ENCODE measurements around the gene DEPDC4. TPM values are rescaled to one million over a fixed set of nuclear protein-coding genes. Genes with fewer than 3 reads are reported as not detected.
"Not testable (repeated sequence)": the region's sequence is repeated elsewhere in the genome, so short reads cannot be mapped to it uniquely, and the experiment has no call there.

DEPDC4 gene
- total RNA-seq, 4 donors from 2014 or later, result not detected

DNA sequence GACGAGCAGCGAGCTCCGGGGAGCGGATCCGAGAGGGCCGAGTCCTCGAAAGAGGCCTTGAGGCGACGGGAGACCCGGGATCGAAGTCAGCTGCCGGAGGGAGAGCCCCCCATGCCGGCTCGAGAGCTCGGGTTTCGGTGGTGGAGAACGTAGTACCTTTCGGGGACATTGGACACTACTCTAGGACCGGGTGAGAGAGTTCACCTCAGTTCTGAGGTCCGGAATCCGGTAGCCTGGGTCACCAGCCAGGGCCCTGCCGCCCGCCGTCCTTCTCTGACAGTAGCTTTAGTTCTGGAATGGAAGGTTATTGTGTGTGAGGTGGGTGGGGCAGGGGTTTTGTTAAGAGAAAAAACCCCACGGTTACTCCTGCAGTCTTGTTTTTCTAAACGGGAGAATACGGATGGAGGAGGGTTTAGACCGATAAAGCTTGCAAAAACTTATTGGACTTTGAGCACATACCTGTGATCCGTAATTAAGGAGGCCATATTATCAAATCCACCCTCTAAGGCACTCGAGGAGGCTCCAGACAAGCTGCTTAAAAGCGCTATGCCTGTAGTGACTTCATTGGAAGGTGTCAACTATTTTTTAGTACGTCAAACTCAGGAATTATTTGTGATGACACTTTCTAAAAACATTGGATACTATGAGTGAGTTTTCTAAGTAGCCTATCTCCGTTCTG, 863 bp upstream of the DEPDC4 start:
- intact Hi-C loops (cut with DNase I; ENCODE audit: low total_unique reads), result no loop called here
- DNase-seq (ENCODE audit: low spot score in 2 of 2), result peak in 1 of 2 donors; percentile 19
- peak overlapping the region; percentile 96 for H3K4me3 ChIP-seq (ENCODE audit: low read depth, poor library complexity, severe bottlenecking)
- TF ChIP-seq, protein P1, sequence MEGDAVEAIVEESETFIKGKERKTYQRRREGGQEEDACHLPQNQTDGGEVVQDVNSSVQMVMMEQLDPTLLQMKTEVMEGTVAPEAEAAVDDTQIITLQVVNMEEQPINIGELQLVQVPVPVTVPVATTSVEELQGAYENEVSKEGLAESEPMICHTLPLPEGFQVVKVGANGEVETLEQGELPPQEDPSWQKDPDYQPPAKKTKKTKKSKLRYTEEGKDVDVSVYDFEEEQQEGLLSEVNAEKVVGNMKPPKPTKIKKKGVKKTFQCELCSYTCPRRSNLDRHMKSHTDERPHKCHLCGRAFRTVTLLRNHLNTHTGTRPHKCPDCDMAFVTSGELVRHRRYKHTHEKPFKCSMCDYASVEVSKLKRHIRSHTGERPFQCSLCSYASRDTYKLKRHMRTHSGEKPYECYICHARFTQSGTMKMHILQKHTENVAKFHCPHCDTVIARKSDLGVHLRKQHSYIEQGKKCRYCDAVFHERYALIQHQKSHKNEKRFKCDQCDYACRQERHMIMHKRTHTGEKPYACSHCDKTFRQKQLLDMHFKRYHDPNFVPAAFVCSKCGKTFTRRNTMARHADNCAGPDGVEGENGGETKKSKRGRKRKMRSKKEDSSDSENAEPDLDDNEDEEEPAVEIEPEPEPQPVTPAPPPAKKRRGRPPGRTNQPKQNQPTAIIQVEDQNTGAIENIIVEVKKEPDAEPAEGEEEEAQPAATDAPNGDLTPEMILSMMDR (IDR thresholded peaks at IDR 0.05), result no peak
- no peak for TF ChIP-seq POLR2A (IDR thresholded peaks at IDR 0.05)
- 1 to 3% methylated on average over 31 to 32 of the region's 33 CpGs for WGBS, 2 donors

DNA sequence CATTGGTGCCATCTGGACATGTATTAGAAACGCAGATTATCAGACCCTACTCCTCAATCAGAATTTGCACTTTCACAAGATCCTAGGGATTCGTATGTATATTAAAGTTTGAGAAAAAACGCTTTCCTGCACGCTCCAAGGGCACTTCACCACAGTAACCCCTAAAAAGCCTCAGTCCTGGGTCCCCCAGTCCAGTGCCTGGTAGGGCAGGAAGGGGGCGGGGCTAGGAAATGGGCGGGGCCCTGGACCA, 369 bp downstream of the DEPDC4 start:
- TF ChIP-seq POLR2A (IDR thresholded peaks at IDR 0.05), result no peak
- TF ChIP-seq, protein P1 (IDR thresholded peaks at IDR 0.05), result no peak
- peak overlapping the region; percentile 32 for H3K4me3 ChIP-seq (ENCODE audit: low read depth, poor library complexity, severe bottlenecking)
- intact Hi-C loops (cut with DNase I; ENCODE audit: low total_unique reads), result no loop called here
- DNase-seq (ENCODE audit: low spot score in 2 of 2), result peak; percentile 90 to 98
- 1 to 3% methylated on average over 6 of the region's 6 CpGs for WGBS, 2 donors

DNA sequence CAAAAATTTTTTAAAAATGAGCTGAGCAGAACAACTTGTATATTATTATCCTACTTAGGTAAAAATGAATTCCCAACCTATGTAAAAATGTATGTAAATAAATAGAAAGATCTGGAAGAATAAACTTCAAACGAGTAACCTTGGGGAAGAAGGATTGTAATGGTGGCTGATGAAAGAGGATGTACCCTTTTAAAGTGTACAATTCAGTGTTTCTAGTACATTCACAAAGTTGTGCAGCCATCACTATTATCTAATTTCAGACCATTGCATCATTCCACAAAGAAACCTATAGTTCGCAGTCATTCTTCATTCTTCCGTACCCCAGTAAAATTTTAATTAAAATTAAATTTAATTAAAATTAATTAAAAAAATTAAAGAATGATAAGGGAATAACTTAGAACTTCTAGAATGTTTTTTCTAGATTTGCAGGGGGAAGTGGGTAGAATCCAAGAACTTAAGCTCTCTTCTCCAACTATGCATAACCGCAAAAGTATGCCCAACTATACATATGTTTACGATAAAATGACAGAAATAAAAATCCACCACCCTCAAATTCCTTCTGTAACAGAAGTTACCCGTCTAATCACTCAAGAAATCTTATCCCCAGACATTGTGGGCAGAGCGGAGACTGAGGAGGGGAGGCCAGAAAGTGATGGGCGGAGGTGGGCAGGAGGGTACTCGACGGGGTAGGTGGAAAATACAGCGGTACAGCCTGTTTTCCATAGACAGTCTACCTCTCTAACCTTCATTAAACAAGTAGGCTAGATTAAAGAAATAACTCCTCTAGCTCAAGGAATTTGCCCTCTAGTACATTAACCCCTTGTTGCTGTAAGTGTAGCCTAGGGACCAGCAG, 921 bp downstream of the DEPDC4 start:
- no peak overlapping the region for H3K4me3 ChIP-seq (ENCODE audit: low read depth, poor library complexity, severe bottlenecking)
- 53 to 54% methylated on average over 11 of the region's 11 CpGs for WGBS, 2 donors
- intact Hi-C loops (cut with DNase I; ENCODE audit: low total_unique reads), result no loop called here
- no peak for DNase-seq (ENCODE audit: low spot score in 2 of 2)
- TF ChIP-seq, protein P1 (IDR thresholded peaks at IDR 0.05), result no peak
- no peak for TF ChIP-seq POLR2A (IDR thresholded peaks at IDR 0.05)

DNA sequence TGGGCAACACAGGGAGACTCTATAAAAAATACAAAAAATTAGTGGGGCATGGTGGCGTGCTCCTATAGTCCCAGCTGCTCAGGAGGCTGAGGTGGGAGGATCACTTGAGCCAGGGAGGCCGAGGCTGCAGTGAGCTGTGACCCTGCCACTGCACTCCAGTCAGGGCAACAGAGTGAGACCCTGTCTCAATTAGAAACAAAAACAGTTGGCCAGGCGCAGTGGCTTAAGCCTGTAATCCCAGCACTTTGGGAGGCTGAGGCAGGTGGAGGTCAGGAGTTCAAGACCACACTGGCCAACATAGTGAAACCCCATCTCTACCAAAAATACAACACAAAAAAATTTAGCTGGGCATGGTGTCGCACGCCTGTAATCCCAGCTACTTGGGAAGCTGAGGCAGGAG, 1.8 kb downstream of the DEPDC4 start:
- intact Hi-C loops (cut with DNase I; ENCODE audit: low total_unique reads); DNase-seq (ENCODE audit: low spot score in 2 of 2); H3K4me3 ChIP-seq (ENCODE audit: low read depth, poor library complexity, severe bottlenecking): not testable (repeated sequence)
- 96 to 100% methylated on average over 5 of the region's 5 CpGs for WGBS, 2 donors

DNA sequence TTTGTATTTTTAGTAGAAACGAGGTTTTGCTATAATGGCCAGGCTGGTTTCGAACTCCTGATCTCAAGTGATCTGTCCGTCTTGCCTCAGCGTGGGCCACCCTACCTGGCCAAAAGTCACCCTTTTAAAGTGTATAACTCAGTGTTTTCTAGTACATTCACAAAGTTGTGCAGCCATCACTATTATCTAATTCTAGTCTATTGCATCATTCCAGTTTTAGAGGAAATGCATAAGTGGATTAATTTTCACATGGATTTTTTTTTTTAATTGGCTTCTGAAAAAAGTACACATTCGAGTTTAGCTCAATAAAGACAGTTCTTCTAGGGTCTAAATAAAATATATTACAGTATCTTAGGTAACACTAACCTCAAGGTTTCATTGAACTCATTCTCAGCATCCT, 3.7 kb downstream of the DEPDC4 start:
- TF ChIP-seq POLR2A (IDR thresholded peaks at IDR 0.05), result no peak
- TF ChIP-seq, protein P1 (IDR thresholded peaks at IDR 0.05), result no peak
- DNase-seq (ENCODE audit: low spot score in 2 of 2), result no peak
- H3K4me3 ChIP-seq (ENCODE audit: low read depth, poor library complexity, severe bottlenecking), result no peak overlapping the region
- intact Hi-C loops (cut with DNase I; ENCODE audit: low total_unique reads), result no loop called here
- WGBS, 2 donors, result 78 to 90% methylated on average over 5 of the region's 5 CpGs

DNA sequence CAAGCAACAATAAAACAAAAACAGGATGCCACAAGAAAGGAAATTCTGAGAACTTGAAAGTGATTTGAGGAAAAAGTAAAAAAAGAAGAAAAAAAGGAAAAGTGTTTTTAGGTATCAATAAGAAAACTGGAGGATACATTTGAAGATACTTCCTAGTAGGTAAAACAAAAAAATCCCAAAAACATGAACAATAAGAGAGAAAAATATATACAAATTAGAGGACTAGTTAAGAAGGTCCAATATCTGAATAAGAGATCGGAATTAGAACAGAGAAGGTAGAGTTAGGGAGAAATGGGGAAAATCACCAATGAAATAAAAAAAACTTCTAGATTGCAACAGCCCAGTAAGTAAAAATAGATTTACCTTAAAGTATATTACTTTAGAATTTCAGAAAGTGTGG, 8.8 kb downstream of the DEPDC4 start:
- H3K4me3 ChIP-seq (ENCODE audit: low read depth, poor library complexity, severe bottlenecking), result no peak overlapping the region
- TF ChIP-seq, protein P1 (IDR thresholded peaks at IDR 0.05), result no peak
- no peak for TF ChIP-seq POLR2A (IDR thresholded peaks at IDR 0.05)
- no peak for DNase-seq (ENCODE audit: low spot score in 2 of 2)
- 92 to 97% methylated on average over 1 of the region's 1 CpG for WGBS, 2 donors
- intact Hi-C loops (cut with DNase I; ENCODE audit: low total_unique reads), result no loop called here
